GM19324 (cell line): ENCODE data around the gene FNDC10.
"Not testable (repeated sequence)": the region's sequence is repeated elsewhere in the genome, so short reads cannot be mapped to it uniquely, and the experiment has no call there.

Experiments used
- ATAC-seq: cut with Tn5 transposase; IDR thresholded peaks from one replicate; pipeline ENCODE4 v1.9.1; 2021; ENCODE audit warnings: mild to moderate bottlenecking, moderate library complexity; ENCODE audit not compliant: unreplicated experiment, low FRiP score

Gene FNDC10

GRCh38 chr1:1600861-1601563 is 1.1 kb upstream of the FNDC10 start:
- ATAC-seq = no peak

GRCh38 chr1:1599030-1599934 is 653 bp downstream of the FNDC10 start:
- ATAC-seq = no peak

GRCh38 chr1:1598720-1599029 is 1.3 kb downstream of the FNDC10 start:
- no peak for ATAC-seq

GRCh38 chr1:1598051-1598719 is 1.8 kb downstream of the FNDC10 start:
- ATAC-seq = no peak

- no peak for ATAC-seq
Measured at GRCh38 chr1:1597275-1597930, 2.5 kb downstream of the FNDC10 start.

- no peak for ATAC-seq
Measured at GRCh38 chr1:1596493-1597274, 3.3 kb downstream of the FNDC10 start.

GRCh38 chr1:1595341-1595740 is 4.6 kb downstream of the FNDC10 start:
- ATAC-seq = not testable (repeated sequence)

- ATAC-seq = no peak
Measured at GRCh38 chr1:1594602-1595260, 5.2 kb downstream of the FNDC10 start.

- no peak for ATAC-seq
Measured at GRCh38 chr1:1593834-1594601, 5.9 kb downstream of the FNDC10 start.

GRCh38 chr1:1591452-1591851 is 8.5 kb downstream of the FNDC10 start:
- ATAC-seq = no peak

GRCh38 chr1:1583347-1584010 is 16.5 kb downstream of the FNDC10 start:
- ATAC-seq = no peak

GRCh38 chr1:1582585-1583346 is 17.2 kb downstream of the FNDC10 start:
- no peak for ATAC-seq

GRCh38 chr1:1578371-1578940 is 21.5 kb downstream of the FNDC10 start:
- no peak for ATAC-seq

- no peak for ATAC-seq
Measured at GRCh38 chr1:1577367-1578011, 22.4 kb downstream of the FNDC10 start.

- ATAC-seq = peak; percentile 89
Measured at GRCh38 chr1:1574721-1575537, 25.0 kb downstream of the FNDC10 start, which contains the start of gene SSU72. SSU72 (minus strand) TSS chr1:1574863; CDS start chr1:1574557, 306 bp downstream.
